Choroid plexus epithelial cell (primary cell): Measurements from ENCODE around the gene MYOCOS.
"Not testable (repeated sequence)": the region's sequence is repeated elsewhere in the genome, so short reads cannot be mapped to it uniquely, and the experiment has no call there.

Experiments used
- DNase-seq: peaks from one replicate; pipeline ENCODE4 v3.0.0-alpha.2; 2010; ENCODE audit warnings: low read depth
- H3K4me3 ChIP-seq: 2 replicates; pipeline ENCODE4 v1.5.1; 2011; ENCODE audit warnings: low read depth, mild to moderate bottlenecking, control low read depth, low read length, moderate library complexity
- CTCF ChIP-seq: conservative IDR thresholded peaks from 2 replicates; pipeline ENCODE4 v1.5.1; 2011; ENCODE audit warnings: low read depth, mild to moderate bottlenecking, control low read depth, inconsistent platforms, low read length, moderate library complexity

MYOCOS gene

GRCh38 chr1:171606402-171606941 lies 15.6 kb upstream of the MYOCOS start:
- no peak for TF ChIP-seq CTCF
- DNase-seq = no peak
- H3K4me3 ChIP-seq = no peak overlapping the region

DNA sequence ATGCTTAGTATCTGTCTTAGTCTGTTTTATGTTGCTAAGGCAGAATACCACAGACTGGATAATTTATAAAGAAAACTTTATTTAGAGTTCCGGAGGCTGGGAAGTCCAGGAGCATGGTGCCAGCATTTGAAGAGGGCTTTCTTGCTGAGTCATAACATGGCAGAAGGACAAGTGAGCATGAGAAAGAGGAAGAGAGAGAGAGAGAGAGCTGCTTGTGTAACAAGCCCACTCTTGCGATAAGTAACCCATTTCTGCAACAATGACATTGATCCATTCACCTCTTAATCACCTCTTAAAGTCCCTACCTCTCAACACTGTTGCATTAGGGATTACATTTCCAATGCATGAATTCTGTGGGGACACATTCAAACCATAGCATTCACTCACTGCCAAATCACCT lies 11.7 kb upstream of the MYOCOS start:
- no peak overlapping the region for H3K4me3 ChIP-seq
- TF ChIP-seq CTCF = no peak
- DNase-seq = peak; percentile 4

GRCh38 chr1:171611306-171611705 lies 10.7 kb upstream of the MYOCOS start:
- no peak overlapping the region for H3K4me3 ChIP-seq
- no peak for TF ChIP-seq CTCF
- DNase-seq = peak; percentile 20

GRCh38 chr1:171613282-171613681 lies 8.8 kb upstream of the MYOCOS start:
- no peak for TF ChIP-seq CTCF
- no peak for DNase-seq
- H3K4me3 ChIP-seq = no peak overlapping the region

- DNase-seq, H3K4me3 ChIP-seq: not testable (repeated sequence)
These were observed 6.7 kb upstream of the MYOCOS start for GRCh38 chr1:171615122-171615906.

DNA sequence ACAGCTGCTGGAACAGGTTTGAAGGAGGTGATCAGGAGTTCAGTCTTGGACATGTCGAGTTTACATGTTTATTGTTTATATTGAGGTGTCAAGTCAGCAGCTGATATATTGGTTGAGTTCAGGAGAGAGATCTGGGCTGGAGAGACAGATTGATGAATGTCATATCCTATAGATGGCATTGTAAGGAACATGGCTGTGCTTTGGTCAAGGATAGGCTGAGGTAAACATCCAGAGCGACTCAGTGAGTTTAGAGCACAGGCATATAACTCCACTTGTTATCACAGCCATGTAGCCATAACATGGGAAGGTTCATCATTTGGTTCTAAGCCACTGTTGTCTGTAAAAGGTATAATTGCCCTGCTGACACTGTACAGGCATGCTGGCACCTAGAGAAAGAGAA lies 5.5 kb upstream of the MYOCOS start:
- TF ChIP-seq CTCF = no peak
- DNase-seq = no peak
- H3K4me3 ChIP-seq = no peak overlapping the region

GRCh38 chr1:171623651-171624331 lies 1.7 kb downstream of the MYOCOS start:
- no peak for DNase-seq

More at GRCh38 chr1:171623651-171624331, 1.7 kb downstream of the MYOCOS start:
- no peak overlapping the region for H3K4me3 ChIP-seq
- no peak for TF ChIP-seq CTCF
